K562 (cell line): Measurements from ENCODE around the gene SOS2. TPM values are rescaled to one million over a fixed set of nuclear protein-coding genes. Genes with fewer than 3 reads are reported as not detected.

Experiments
- ATAC-seq: fragments of 200-7000 bp; cut with Tn5 transposase; 3 replicates; pipeline ENCODE4 v1.9.1; 2020; ENCODE audit warnings: moderate library complexity
- BruUV-seq: library from RNA; stranded (reverse); fragments of 400-500 nt; replicated peaks from 2 replicates; lab custom pipeline; 2021; lab: Mats Ljungman, UMichigan
- CTCF ChIA-PET: fragments of 300-600 bp; formaldehyde crosslinking; extraction: SDS; loops from one replicate; lab custom pipeline; 2021; ENCODE audit warnings: low intra/inter-chr PET ratio; lab: Yijun Ruan, JAX
- POLR2A ChIA-PET: fragments of 300-600, 350-650 bp; sonication (Branson Sonifier 250); formaldehyde crosslinking; extraction: SDS; loops from one replicate; lab custom pipeline; 2021; ENCODE audit warnings: antibody characterized with exemption, inconsistent platforms; lab: Yijun Ruan, JAX
- DNase-seq, 4 experiments: peaks; one replicate each; pipeline versions ENCODE4 v3.0.0 to v3.0.0-alpha.2; 2011 to 2018; ENCODE audit warnings: low spot score in 3 of 4, mixed read lengths in 3 of 4; ENCODE audit errors: extremely low read depth in 1 of 4
- FAIRE-seq: peaks from 2 replicates; lab custom pipeline; 2011; peaks lifted over from hg19 to GRCh38; lab: Jason Lieb, UNC
- H2AFZ ChIP-seq: 2 replicates; pipeline ENCODE4 v1.6.0; 2011; ENCODE audit warnings: low read depth, low read length, control low read depth, inconsistent platforms
- H3K27ac ChIP-seq: fragments of 200-600 bp; 3 replicates; pipeline ENCODE4 v1.8.0; 2011; ENCODE audit warnings: low read depth, mild to moderate bottlenecking, control low read depth, inconsistent platforms, low read length, moderate library complexity, mixed read lengths; ENCODE audit errors: extremely low read depth
- H3K27me3 ChIP-seq, 2 experiments: fragments of 300-600 bp in 1 of 2; 2 replicates in 1 of 2; 3 replicates in 1 of 2; pipeline versions ENCODE4 v1.6.0 to v1.8.0; 2011; ENCODE audit warnings: inconsistent platforms in 2 of 2, low read length in 2 of 2, mild to moderate bottlenecking in 1 of 2, mixed read lengths in 1 of 2, moderate library complexity in 1 of 2; ENCODE audit not compliant: control insufficient read depth in 2 of 2, insufficient read depth in 2 of 2
- H3K36me3 ChIP-seq: fragments of 300-600 bp; 3 replicates; pipeline ENCODE4 v1.8.0; 2011; ENCODE audit warnings: mild to moderate bottlenecking, low read length, inconsistent platforms; ENCODE audit not compliant: control insufficient read depth, insufficient read depth
- H3K4me1 ChIP-seq, 2 experiments: fragments of 200-600 bp in 1 of 2; replicated peaks in 1 of 2; 2 replicates in 1 of 2; 3 replicates in 1 of 2; pipeline versions ENCODE4 v1.5.1 to v1.8.0; 2011; ENCODE audit warnings: inconsistent platforms in 2 of 2, low read length in 2 of 2, mild to moderate bottlenecking in 1 of 2, mixed read lengths in 1 of 2, moderate library complexity in 1 of 2; ENCODE audit not compliant: control insufficient read depth in 2 of 2, insufficient read depth in 2 of 2
- H3K4me2 ChIP-seq: 2 replicates; pipeline ENCODE4 v1.6.1; 2011; ENCODE audit warnings: low read length, control low read depth, inconsistent platforms, mixed read lengths; ENCODE audit not compliant: insufficient read depth
- H3K4me3 ChIP-seq: fragments of 200-600 bp; sonication (generic), shearing (Covaris generic); 2 replicates; pipeline ENCODE4 v1.5.1; 2016; ENCODE audit warnings: control low read depth, inconsistent platforms
- H3K79me2 ChIP-seq: fragments of 200-600 bp; 3 replicates; pipeline ENCODE4 v1.8.0; 2011; ENCODE audit warnings: low read length, inconsistent platforms; ENCODE audit not compliant: control insufficient read depth, insufficient read depth
- H3K9ac ChIP-seq, 2 experiments: 2 replicates each; pipeline versions ENCODE4 v1.6.0 to v1.6.1; 2011; ENCODE audit warnings: low read depth in 2 of 2, low read length in 2 of 2, control low read depth in 1 of 2, inconsistent platforms in 1 of 2, mild to moderate bottlenecking in 1 of 2, mixed read lengths in 1 of 2; ENCODE audit not compliant: insufficient read depth in 1 of 2
- H3K9me1 ChIP-seq: one replicate; pipeline ENCODE4 v1.6.0; 2011; ENCODE audit warnings: inconsistent platforms, mild to moderate bottlenecking, low read length, moderate library complexity; ENCODE audit not compliant: control insufficient read depth, insufficient read depth
- H3K9me3 ChIP-seq: replicated peaks from 2 replicates; pipeline ENCODE4 v1.5.1; 2011; ENCODE audit warnings: low read depth, low read length, inconsistent platforms; ENCODE audit not compliant: control insufficient read depth, insufficient read depth
- H4K20me1 ChIP-seq: replicated peaks from 2 replicates; pipeline ENCODE4 v1.6.1; 2011; ENCODE audit warnings: low read length, inconsistent platforms, mixed read lengths; ENCODE audit not compliant: control insufficient read depth, insufficient read depth
- KAT7 ChIP-seq: sonication (generic); formaldehyde crosslinking; IDR thresholded peaks from 2 replicates; pipeline ENCODE4 v1.8.0; 2022; ENCODE audit warnings: missing genetic modification reagents, mild to moderate bottlenecking, borderline replicate concordance
- PPARD ChIP-seq: fragments of 250-450 bp; sonication (Bioruptor Pico); IDR thresholded peaks from 2 replicates; pipeline ENCODE4 v1.8.0; 2022; ENCODE audit warnings: inconsistent platforms, mild to moderate bottlenecking, moderate library complexity
- SREBF1 ChIP-seq: fragments of 150-350 bp; IDR thresholded peaks from 2 replicates; pipeline ENCODE4 v1.6.1; 2014; ENCODE audit warnings: antibody characterized with exemption, low read depth, low read length, borderline replicate concordance
- ZNF3 ChIP-seq: fragments of 250-450 bp; sonication (Bioruptor Pico); IDR thresholded peaks from 2 replicates; pipeline ENCODE4 v1.5.0; 2021; ENCODE audit warnings: mild to moderate bottlenecking, moderate library complexity
- WGBS: fragments of 100-300 bp; shearing (Covaris generic); methylation state at CpG from one replicate; pipeline ENCODE4 v1.1.6; 2016; ENCODE audit warnings: low coverage, mixed read lengths; ENCODE audit not compliant: insufficient coverage; ENCODE audit errors: missing lambda C conversion rate; 5-methylcytosine and 5-hydroxymethylcytosine counted together
- in situ Hi-C: fragments of 300-500 bp; cut with MboI; formaldehyde crosslinking; loops from 4 replicates; pipeline ENCODE4 v1.15.0; 2018; ENCODE audit warnings: inconsistent platforms, mixed read lengths
- intact Hi-C: fragments of 100-400 bp; cut with micrococcal nuclease; formaldehyde crosslinking; loops from 2 replicates; pipeline ENCODE4 v1.14.2; 2022
- polyA plus RNA-seq, 8 experiments: library from polyadenylated mRNA; depleted of rRNA in 4 of 8; stranded (reverse) in 5 of 8; unstranded in 3 of 8; fragments of >200 nt; fragmentation: Nextera tagmentation in 2 of 8; fragmentation: Illumina TruSeq in 1 of 8; extraction: Ambion mirVana in 2 of 8; extraction: Trizol in 1 of 8; gene quantifications; 2 replicates each; pipeline versions ENCODE4 v1.2.1 to v1.2.3, GENCODE V29; 2011 to 2014; ENCODE audit warnings: inconsistent platforms in 1 of 8, missing spikeins in 1 of 8
- total RNA-seq, 7 experiments: library from RNA; depleted of rRNA in 6 of 7; stranded (reverse); fragments of >200 nt in 6 of 7; fragmentation: Illumina TruSeq in 2 of 7; extraction: Trizol in 2 of 7; gene quantifications; 2 replicates each; pipeline versions ENCODE4 v1.2.1 to v1.2.3, GENCODE V29; 2011 to 2021; ENCODE audit warnings: low replicate concordance in 1 of 7

SOS2 gene
- total and polyA plus RNA-seq, 9 of the 15 experiments (the other 6 are each of a cell fraction or from before 2014, with no cell fraction given): 2.2 to 13.1 (median 10.5) TPM

DNA sequence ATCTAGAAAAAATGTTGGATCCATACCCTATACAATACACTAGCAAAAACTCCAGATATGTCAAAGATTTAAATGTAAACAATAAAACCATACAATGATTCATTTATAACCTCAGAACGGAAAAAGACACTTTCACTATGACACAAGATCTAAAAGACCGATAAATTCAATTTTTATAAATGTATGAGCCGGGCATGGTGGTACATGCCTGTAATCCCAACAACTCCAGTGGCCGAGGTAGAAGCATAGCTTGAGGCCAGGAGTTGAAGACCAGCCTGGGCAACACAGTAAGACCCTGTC is 2.5 kb upstream of the SOS2 start:
- Histone ChIP-seq H3K27me3 (no peaks in the 10 kb centered on the region), H3K79me2 (peaks cover 22% of the 10 kb centered on the region), H3K9me3 (no peaks in the 10 kb centered on the region), H3K9ac (no peak overlapping the region), H3K36me3 (0 out of 3 replicates have a peak, but pooled peaks cover under 1% of the 10 kb centered on the region), H3K4me1 (peaks cover 6 to 9% of the 10 kb centered on the region in 2 experiments; a peak in 4 of 5 replicates), H3K27ac (no peak overlapping the region), H3K4me2 (no peak overlapping the region), H3K4me3 (no peak overlapping the region), H2AFZ (no peak overlapping the region), H3K9me1 (no peaks in the 10 kb centered on the region), H4K20me1 (no peaks in the 10 kb centered on the region)
- WGBS: 88% methylated on average over 4 of the region's 4 CpGs
- ATAC-seq: no peak
- in situ Hi-C loops: no loop called here
- no peak for FAIRE-seq
- BruUV-seq: no TSS peak
- ChIA-PET POLR2A (no interaction called here), CTCF (interaction anchor here (0.6 kb wide), 1 partner anchor 338 kb away, joined by 4 read pairs; no protein-coding TSS in a partner anchor)
- intact Hi-C loops: loop anchor here (10.0 kb wide), 2 partner anchors 119 to 369 kb away; partner anchors contain the start of gene VCPKMT
- no peak for TF ChIP-seq PPARD (CRISPR knock-in tag)
- TF ChIP-seq SREBF1: no peak
- no peak for TF ChIP-seq ZNF3
- TF ChIP-seq KAT7 (CRISPR knock-in tag): no peak
- DNase-seq: no peak
